Measurements from ENCODE around the gene TTC8. TPM values are rescaled to one million over a fixed set of nuclear protein-coding genes. Genes with fewer than 3 reads are reported as not detected.
"Not testable (repeated sequence)": the region's sequence is repeated elsewhere in the genome, so short reads cannot be mapped to it uniquely, and the experiment has no call there.

Gene TTC8
- total RNA-seq, 4 donors from 2014 or later = 1.6 to 5.9 (median 2.6) TPM

DNA sequence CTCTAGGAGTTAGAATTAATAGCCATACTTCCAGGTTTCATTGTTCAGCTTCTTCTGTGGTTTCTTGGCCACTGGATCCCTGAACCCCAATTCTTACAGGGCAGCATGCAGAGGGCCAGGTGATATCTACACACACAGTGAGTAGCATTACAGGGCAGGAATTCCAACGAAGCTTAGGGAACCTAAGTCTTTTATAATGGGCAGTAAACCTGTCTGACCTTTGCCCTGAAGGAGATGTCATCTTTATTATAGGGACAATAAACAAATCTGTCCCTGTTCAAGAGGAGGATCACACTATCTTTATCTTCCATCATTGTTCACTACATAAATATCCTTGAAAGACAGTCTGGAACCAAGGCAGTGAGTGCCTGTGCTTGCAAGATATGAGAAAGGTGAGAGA lies 20.0 kb upstream of the TTC8 start:
- ATAC-seq (no peak), DNase-seq (no peak)
- Histone ChIP-seq H3K36me3 (no peaks in the 10 kb centered on the region), H3K27ac (no peak overlapping the region), H3K27me3 (no peaks in the 10 kb centered on the region), H3K4me3 (no peak overlapping the region), H3K4me1 (no peaks in the 10 kb centered on the region), H3K9me3 (no peaks in the 10 kb centered on the region)
- intact Hi-C loops (cut with DNase I; ENCODE audit: low total_unique reads) = no loop called here
- in situ Hi-C loops (cut with MboI; ENCODE audit: low sequenced_read_pairs in 4 of 4) = no loop called here
- no peak for TF ChIP-seq POLR2A (IDR thresholded peaks at IDR 0.05)

DNA sequence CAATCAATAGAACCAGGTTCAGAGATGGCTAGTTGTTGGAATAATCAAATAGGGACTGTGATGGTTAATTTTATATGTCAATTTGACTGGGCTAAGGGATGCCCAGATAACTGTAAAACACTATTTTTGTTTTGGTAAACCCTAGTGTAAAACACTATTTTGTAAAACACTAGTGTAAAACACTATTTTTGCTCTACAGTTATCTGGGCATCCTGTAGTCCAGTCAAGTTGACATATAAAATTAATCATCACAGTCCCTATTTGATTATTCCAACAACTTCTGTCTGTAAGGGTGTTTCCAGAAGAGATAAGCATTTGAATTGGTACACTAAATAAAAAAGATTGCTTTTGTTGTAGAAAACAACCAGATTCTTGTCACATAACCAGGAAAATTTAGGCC lies 16.1 kb upstream of the TTC8 start:
- Histone ChIP-seq H3K27me3 (no peaks in the 10 kb centered on the region), H3K4me3 (no peak overlapping the region), H3K36me3 (no peaks in the 10 kb centered on the region), H3K27ac (no peak overlapping the region), H3K9me3 (no peaks in the 10 kb centered on the region), H3K4me1 (no peaks in the 10 kb centered on the region)
- in situ Hi-C loops (cut with MboI; ENCODE audit: low sequenced_read_pairs in 4 of 4) (no loop called here), intact Hi-C loops (cut with DNase I; ENCODE audit: low total_unique reads) (no loop called here)
- TF ChIP-seq POLR2A (IDR thresholded peaks at IDR 0.05) = no peak
- DNase-seq (no peak), ATAC-seq (no peak)

DNA sequence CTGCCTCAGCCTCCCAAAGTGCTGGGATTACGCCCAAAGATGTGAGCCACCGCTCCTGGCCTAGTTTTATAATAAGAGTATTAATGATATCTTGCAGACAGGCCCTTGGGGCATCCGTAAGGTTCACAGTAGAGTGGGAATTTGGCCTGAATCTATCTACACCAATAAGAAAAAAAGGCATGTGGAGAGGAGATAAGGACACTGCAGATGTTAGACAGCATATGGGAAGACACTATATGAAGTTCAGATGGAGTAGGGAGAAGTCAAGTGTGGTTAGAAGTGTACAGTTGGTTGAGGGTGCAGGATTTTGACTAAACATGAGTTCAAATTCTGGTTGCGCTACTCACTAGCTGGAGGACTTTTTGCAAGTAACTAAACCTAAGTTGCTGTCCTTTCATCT lies 8.5 kb upstream of the TTC8 start:
- DNase-seq (no peak), ATAC-seq (no peak)
- H3K9me3 ChIP-seq = no peaks in the 10 kb centered on the region
- H3K4me3 ChIP-seq = no peak overlapping the region
- no peaks in the 10 kb centered on the region for H3K4me1 ChIP-seq
- in situ Hi-C loops (cut with MboI; ENCODE audit: low sequenced_read_pairs in 4 of 4) = no loop called here
- intact Hi-C loops (cut with DNase I; ENCODE audit: low total_unique reads) = no loop called here
- H3K36me3 ChIP-seq = no peaks in the 10 kb centered on the region
- H3K27ac ChIP-seq = no peak overlapping the region
- TF ChIP-seq POLR2A (IDR thresholded peaks at IDR 0.05) = no peak
- TF ChIP-seq, protein P1, sequence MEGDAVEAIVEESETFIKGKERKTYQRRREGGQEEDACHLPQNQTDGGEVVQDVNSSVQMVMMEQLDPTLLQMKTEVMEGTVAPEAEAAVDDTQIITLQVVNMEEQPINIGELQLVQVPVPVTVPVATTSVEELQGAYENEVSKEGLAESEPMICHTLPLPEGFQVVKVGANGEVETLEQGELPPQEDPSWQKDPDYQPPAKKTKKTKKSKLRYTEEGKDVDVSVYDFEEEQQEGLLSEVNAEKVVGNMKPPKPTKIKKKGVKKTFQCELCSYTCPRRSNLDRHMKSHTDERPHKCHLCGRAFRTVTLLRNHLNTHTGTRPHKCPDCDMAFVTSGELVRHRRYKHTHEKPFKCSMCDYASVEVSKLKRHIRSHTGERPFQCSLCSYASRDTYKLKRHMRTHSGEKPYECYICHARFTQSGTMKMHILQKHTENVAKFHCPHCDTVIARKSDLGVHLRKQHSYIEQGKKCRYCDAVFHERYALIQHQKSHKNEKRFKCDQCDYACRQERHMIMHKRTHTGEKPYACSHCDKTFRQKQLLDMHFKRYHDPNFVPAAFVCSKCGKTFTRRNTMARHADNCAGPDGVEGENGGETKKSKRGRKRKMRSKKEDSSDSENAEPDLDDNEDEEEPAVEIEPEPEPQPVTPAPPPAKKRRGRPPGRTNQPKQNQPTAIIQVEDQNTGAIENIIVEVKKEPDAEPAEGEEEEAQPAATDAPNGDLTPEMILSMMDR (IDR thresholded peaks at IDR 0.05 in 4 of 5, conservative IDR thresholded peaks at IDR 0.05 in 1 of 5) = no peak
- H3K27me3 ChIP-seq = no peaks in the 10 kb centered on the region

DNA sequence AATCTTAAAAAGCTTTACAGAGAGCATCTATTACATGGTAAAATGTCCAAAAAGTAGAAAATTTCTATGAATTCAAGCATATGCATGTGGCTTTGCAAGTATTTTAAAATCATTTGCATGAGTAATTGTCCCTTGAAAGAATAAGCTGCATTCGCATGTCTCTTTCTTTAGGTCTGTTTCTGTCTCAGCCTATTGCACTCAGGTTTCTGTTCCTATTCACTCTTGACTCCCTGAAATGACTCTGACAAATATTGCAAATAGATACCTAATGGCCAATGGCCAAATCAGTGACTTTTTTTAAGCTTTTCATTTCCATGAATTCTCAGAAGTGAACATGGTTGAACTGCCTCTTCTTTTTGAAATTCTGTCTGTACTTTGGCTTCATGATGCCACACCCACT lies 6.4 kb upstream of the TTC8 start:
- Histone ChIP-seq H3K4me1 (no peaks in the 10 kb centered on the region), H3K27ac (no peak overlapping the region), H3K27me3 (no peaks in the 10 kb centered on the region), H3K9me3 (no peaks in the 10 kb centered on the region), H3K4me3 (no peak overlapping the region), H3K36me3 (no peaks in the 10 kb centered on the region)
- ATAC-seq = no peak
- intact Hi-C loops (cut with DNase I; ENCODE audit: low total_unique reads) (no loop called here), in situ Hi-C loops (cut with MboI; ENCODE audit: low sequenced_read_pairs in 4 of 4) (no loop called here)
- TF ChIP-seq POLR2A (IDR thresholded peaks at IDR 0.05) = no peak
- TF ChIP-seq, protein P1 (IDR thresholded peaks at IDR 0.05 in 4 of 5, conservative IDR thresholded peaks at IDR 0.05 in 1 of 5) = no peak
- DNase-seq = no peak

DNA sequence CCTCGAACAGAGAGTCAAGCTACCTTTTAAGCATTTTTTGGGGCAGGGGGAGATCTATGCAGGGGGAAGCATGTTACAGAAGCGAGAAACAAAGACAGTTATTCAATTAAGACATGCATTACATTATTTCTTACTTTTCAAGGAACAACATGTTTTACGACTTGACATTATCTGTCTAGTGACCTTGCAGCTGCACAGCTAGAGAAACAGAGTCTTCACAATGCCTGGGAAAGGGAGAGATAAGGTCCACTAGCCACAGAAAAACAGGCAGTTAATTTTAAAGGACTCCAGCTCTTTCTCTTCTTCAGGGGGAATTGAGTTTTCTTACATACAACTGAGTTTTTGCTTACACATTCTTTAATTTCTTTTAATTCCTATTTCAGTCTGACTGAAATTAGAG lies 4.8 kb upstream of the TTC8 start:
- H3K9me3 ChIP-seq; intact Hi-C loops (cut with DNase I; ENCODE audit: low total_unique reads): not testable (repeated sequence)

DNA sequence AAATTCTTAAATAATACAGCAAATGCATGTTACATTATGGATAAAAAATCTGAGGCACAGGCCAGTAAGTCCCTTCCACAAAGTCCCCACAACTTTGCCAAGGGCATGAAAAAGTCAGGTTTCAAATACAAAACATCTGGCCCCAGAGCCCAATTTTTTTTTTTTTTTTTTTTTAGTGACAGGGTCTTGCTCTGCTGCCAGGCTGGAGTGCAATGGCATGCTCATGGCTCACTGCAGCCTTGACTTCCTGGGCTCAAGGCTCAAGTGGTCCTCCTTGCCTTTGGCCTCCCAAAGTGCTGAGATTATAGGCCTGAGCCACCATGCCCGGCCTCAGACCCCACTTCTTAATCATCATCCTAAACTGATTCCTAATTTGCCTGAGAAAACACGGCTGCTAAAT lies 3.1 kb upstream of the TTC8 start:
- no peak for DNase-seq
- TF ChIP-seq, protein P1 (IDR thresholded peaks at IDR 0.05 in 4 of 5, conservative IDR thresholded peaks at IDR 0.05 in 1 of 5) = no peak
- TF ChIP-seq POLR2A (IDR thresholded peaks at IDR 0.05) = no peak
- no peak for ATAC-seq

More for the DNA sequence above, 4.8 kb upstream of the TTC8 start:
- ATAC-seq; H3K27ac ChIP-seq; DNase-seq; H3K4me3 ChIP-seq; H3K4me1 ChIP-seq; H3K36me3 ChIP-seq; H3K27me3 ChIP-seq; in situ Hi-C loops (cut with MboI; ENCODE audit: low sequenced_read_pairs in 4 of 4): not testable (repeated sequence)

More for the DNA sequence above, 3.1 kb upstream of the TTC8 start:
- in situ Hi-C loops (cut with MboI; ENCODE audit: low sequenced_read_pairs in 4 of 4) = no loop called here
- peaks cover 4 to 9% of the 10 kb centered on the region in 2 donors for H3K4me1 ChIP-seq
- no peaks in the 10 kb centered on the region for H3K9me3 ChIP-seq
- H3K27me3 ChIP-seq = no peaks in the 10 kb centered on the region
- intact Hi-C loops (cut with DNase I; ENCODE audit: low total_unique reads) = no loop called here
- no peak overlapping the region for H3K27ac ChIP-seq
- H3K36me3 ChIP-seq = no peaks in the 10 kb centered on the region
- H3K4me3 ChIP-seq = no peak overlapping the region

Measured in gastrocnemius medialis (tissue), 4 donors.